HepG2 (cell line): ENCODE results near the gene CDK17. TPM values are rescaled to one million over a fixed set of nuclear protein-coding genes. Genes with fewer than 3 reads are reported as not detected.

ENCODE experiments used
- ATAC-seq: fragments of 200-7000 bp; cut with Tn5 transposase; 3 replicates; pipeline ENCODE4 v1.9.1; 2020; ENCODE audit warnings: mild to moderate bottlenecking, moderate library complexity
- BruUV-seq: library from RNA; stranded (reverse); fragments of 400-500 nt; replicated peaks from 2 replicates; lab custom pipeline; 2021; lab: Mats Ljungman, UMichigan
- CTCF ChIA-PET: fragments of 300-600 bp; formaldehyde crosslinking; extraction: SDS; loops from one replicate; lab custom pipeline; 2021; ENCODE audit warnings: low total read pairs, inconsistent platforms, low intra/inter-chr PET ratio; lab: Yijun Ruan, JAX
- POLR2A ChIA-PET: fragments of 350-600 bp; sonication (Branson Sonifier 250); formaldehyde crosslinking; loops from one replicate; lab custom pipeline; 2020; ENCODE audit warnings: antibody characterized with exemption, inconsistent platforms; lab: Yijun Ruan, JAX
- DNase-seq: peaks from one replicate; pipeline ENCODE4 v3.0.0-alpha.2; 2015; ENCODE audit warnings: low spot score
- FAIRE-seq: peaks from 3 replicates; lab custom pipeline; 2011; peaks lifted over from hg19 to GRCh38; lab: Jason Lieb, UNC
- H2AFZ ChIP-seq: one replicate; pipeline ENCODE4 v1.6.1; 2011; ENCODE audit warnings: low read length, inconsistent platforms
- H3K27ac ChIP-seq: fragments of 300-600 bp; 3 replicates; pipeline ENCODE4 v1.8.0; 2011; ENCODE audit warnings: mixed run types, mild to moderate bottlenecking, mixed read lengths, low read length, inconsistent platforms; ENCODE audit not compliant: insufficient read depth; ENCODE audit errors: extremely low read length
- H3K27me3 ChIP-seq, 2 experiments: fragments of 200-600 bp in 1 of 2; 2 replicates in 1 of 2; 3 replicates in 1 of 2; pipeline versions ENCODE4 v1.6.0 to v1.8.0; 2011; ENCODE audit warnings: low read length in 2 of 2, mild to moderate bottlenecking in 2 of 2, moderate library complexity in 2 of 2, inconsistent platforms in 1 of 2; ENCODE audit not compliant: insufficient read depth in 2 of 2, control insufficient read depth in 1 of 2
- H3K36me3 ChIP-seq, 2 experiments: fragments of 200-600 bp in 1 of 2; replicated peaks in 1 of 2; 2 replicates in 1 of 2; 3 replicates in 1 of 2; pipeline versions ENCODE4 v1.5.1 to v1.8.0; 2011; ENCODE audit warnings: low read length in 2 of 2, inconsistent platforms in 1 of 2; ENCODE audit not compliant: insufficient read depth in 2 of 2, control insufficient read depth in 1 of 2
- H3K4me1 ChIP-seq: 2 replicates; pipeline ENCODE4 v1.5.1; 2012; ENCODE audit warnings: low read length, inconsistent platforms; ENCODE audit not compliant: insufficient read depth
- H3K4me2 ChIP-seq: 2 replicates; pipeline ENCODE4 v1.6.0; 2011; ENCODE audit warnings: low read depth, low read length, inconsistent platforms
- H3K4me3 ChIP-seq, 3 experiments: fragments of 200-600 bp in 1 of 3; sonication (generic), shearing (Covaris generic) in 1 of 3; replicated peaks in 1 of 3; 2 replicates each; pipeline ENCODE4 v1.5.1; 2011 to 2016; ENCODE audit warnings: low read length in 3 of 3, inconsistent platforms in 2 of 3, low read depth in 2 of 3, mild to moderate bottlenecking in 2 of 3, control low read depth in 1 of 3, mixed read lengths in 1 of 3; ENCODE audit not compliant: insufficient read depth in 1 of 3
- H3K79me2 ChIP-seq: one replicate; pipeline ENCODE4 v1.6.1; 2011; ENCODE audit warnings: low read length, inconsistent platforms; ENCODE audit not compliant: insufficient read depth
- H3K9ac ChIP-seq: 2 replicates; pipeline ENCODE4 v1.6.0; 2011; ENCODE audit warnings: mild to moderate bottlenecking, low read depth, low read length, inconsistent platforms; ENCODE audit not compliant: insufficient read depth
- H3K9me3 ChIP-seq: 2 replicates; pipeline ENCODE4 v1.5.1; 2012; ENCODE audit warnings: mild to moderate bottlenecking, low read length
- H4K20me1 ChIP-seq: 2 replicates; pipeline ENCODE4 v1.6.0; 2011; ENCODE audit warnings: inconsistent platforms, mild to moderate bottlenecking, low read length, moderate library complexity; ENCODE audit not compliant: insufficient read depth
- GMEB1 ChIP-seq: sonication (generic); formaldehyde crosslinking; IDR thresholded peaks from 2 replicates; pipeline ENCODE4 v1.5.1; 2020; ENCODE audit warnings: missing genetic modification reagents, mild to moderate bottlenecking, borderline replicate concordance
- SPEN ChIP-seq: sonication (generic); formaldehyde crosslinking; IDR thresholded peaks from 2 replicates; pipeline ENCODE4 v1.5.1; 2020; ENCODE audit warnings: low read depth, mild to moderate bottlenecking, missing genetic modification reagents
- ZBTB14 ChIP-seq: sonication (generic); formaldehyde crosslinking; IDR thresholded peaks from 2 replicates; pipeline ENCODE4 v1.4.0; 2020; ENCODE audit warnings: missing genetic modification reagents
- ZHX2 ChIP-seq, 2 experiments: sonication (generic) in 1 of 2; formaldehyde crosslinking in 1 of 2; IDR thresholded peaks; 2 replicates each; pipeline versions ENCODE4 v1.6.1 to v1.9.0; 2014 to 2022; ENCODE audit warnings: antibody characterized with exemption in 1 of 2, borderline replicate concordance in 1 of 2, inconsistent platforms in 1 of 2, low read depth in 1 of 2, missing genetic modification reagents in 1 of 2
- ZNF230 ChIP-seq: sonication (generic); formaldehyde crosslinking; IDR thresholded peaks from 2 replicates; pipeline ENCODE4 v1.4.0; 2020; ENCODE audit warnings: mild to moderate bottlenecking, missing genetic modification reagents
- ZNF576 ChIP-seq: sonication (generic); formaldehyde crosslinking; IDR thresholded peaks from 2 replicates; pipeline ENCODE4 v1.4.0; 2020; ENCODE audit warnings: mild to moderate bottlenecking, missing genetic modification reagents
- ZNF646 ChIP-seq: sonication (generic); formaldehyde crosslinking; IDR thresholded peaks from 2 replicates; pipeline ENCODE4 v1.9.0; 2021; ENCODE audit warnings: mild to moderate bottlenecking, missing genetic modification reagents
- in situ Hi-C: cut with HindIII; loops from 2 replicates; pipeline ENCODE4 v1.10.0; 2017; ENCODE audit warnings: low pct_unique_long_range_greater_than_20kb; ENCODE audit not compliant: extremely low pct_ligation_motif_present
- intact Hi-C: fragments of 100-400 bp; cut with micrococcal nuclease; formaldehyde crosslinking; loops from one replicate; pipeline ENCODE4 v1.10.0; 2022; ENCODE audit not compliant: unreplicated experiment
- polyA plus RNA-seq, 8 experiments: library from polyadenylated mRNA; depleted of rRNA in 3 of 8; stranded (reverse) in 7 of 8; unstranded in 1 of 8; fragments of >200 nt; fragmentation: Illumina TruSeq in 4 of 8; extraction: Trizol in 4 of 8; gene quantifications; 2 replicates each; pipeline versions ENCODE4 v1.2.1 to v1.2.3, GENCODE V29; 2011 to 2016; ENCODE audit warnings: low read depth in 4 of 8, missing spikeins in 1 of 8, mixed read lengths in 1 of 8; ENCODE audit not compliant: insufficient read depth in 1 of 8
- total RNA-seq, 5 experiments: library from RNA; depleted of rRNA; stranded (reverse); fragments of >200 nt; fragmentation: Illumina TruSeq; extraction: Trizol; gene quantifications; 2 replicates each; pipeline ENCODE4 v1.2.3, GENCODE V29; 2016; ENCODE audit warnings: low read depth in 1 of 5

The CDK17 gene
- total and polyA plus RNA-seq, 2 of the 13 experiments (the other 11 are each of a cell fraction or from before 2014, with no cell fraction given), result 9.9 to 22.3 TPM

- ATAC-seq (no peak), FAIRE-seq (no peak), DNase-seq (no peak)
- Histone ChIP-seq H3K4me1 (no peaks in the 10 kb centered on the region), H3K9ac (no peak overlapping the region), H2AFZ (no peak overlapping the region), H3K27ac (no peak overlapping the region), H3K4me3 (no peak overlapping the region), H3K9me3 (no peaks in the 10 kb centered on the region), H4K20me1 (no peaks in the 10 kb centered on the region), H3K36me3 (peaks cover 4 to 34% of the 10 kb centered on the region in 2 experiments; a peak in 4 of 5 replicates), H3K4me2 (no peak overlapping the region), H3K27me3 (no peaks in the 10 kb centered on the region), H3K79me2 (no peaks in the 10 kb centered on the region)
- in situ Hi-C loops (no loop called here), intact Hi-C loops (loop anchor here (5.0 kb wide), 1 partner anchor 1057 kb away; the partner anchor contains the start of genes FGD6 and VEZT)
- ChIA-PET POLR2A (no interaction called here), CTCF (no interaction called here)
- BruUV-seq, result no TSS peak
- TF ChIP-seq ZNF646 (CRISPR knock-in tag), result no peak
- no peak for TF ChIP-seq ZHX2 (IDR thresholded peaks at IDR 0.05; ENCODE audit: low read depth)
- TF ChIP-seq ZHX2 (CRISPR knock-in tag; IDR thresholded peaks at IDR 0.05; ENCODE audit: borderline replicate concordance), result no peak
- TF ChIP-seq ZNF576 (CRISPR knock-in tag), result no peak
- no peak for TF ChIP-seq SPEN (CRISPR knock-in tag)
- TF ChIP-seq ZBTB14 (CRISPR knock-in tag), result no peak
- no peak for TF ChIP-seq ZNF230
- TF ChIP-seq GMEB1 (CRISPR knock-in tag), result no peak
These were observed 125.9 kb downstream of the CDK17 start for GRCh38 chr12:96274331-96274730.
